B cell (primary cell): ENCODE results near the gene SMIM9. TPM values are rescaled to one million over a fixed set of nuclear protein-coding genes. Genes with fewer than 3 reads are reported as not detected.
"Not testable (repeated sequence)": the region's sequence is repeated elsewhere in the genome, so short reads cannot be mapped to it uniquely, and the experiment has no call there.

Experiments used
- ATAC-seq: fragments of 200-7000 bp; cut with Tn5 transposase; one replicate; pipeline ENCODE4 v1.10.0; 2021; ENCODE audit warnings: low read depth, mild to moderate bottlenecking, moderate number of reproducible peaks, moderate library complexity
- CTCF ChIA-PET: fragments of 350-600 bp; sonication (Branson Sonifier 250); formaldehyde crosslinking; loops from one replicate; lab custom pipeline; 2021; ENCODE audit warnings: antibody characterized with exemption, inconsistent platforms; lab: Charles Lee
- POLR2A ChIA-PET: fragments of 350-600 bp; sonication (Branson Sonifier 250); formaldehyde crosslinking; loops from one replicate; lab custom pipeline; 2021; ENCODE audit warnings: antibody characterized with exemption; lab: Charles Lee
- DNase-seq: peaks from one replicate; pipeline ENCODE4 v3.0.0; 2013
- H2AFZ ChIP-seq: 2 replicates; pipeline ENCODE4 v1.6.1; 2012; ENCODE audit warnings: mild to moderate bottlenecking, low read depth, low read length; ENCODE audit not compliant: insufficient read depth, poor library complexity, severe bottlenecking
- H3K27ac ChIP-seq, 2 donors: 1 replicate in 1 of 2; 2 replicates in 1 of 2; pipeline ENCODE4 v1.5.1; 2012 to 2013; ENCODE audit warnings: low read length in 2 of 2, mild to moderate bottlenecking in 2 of 2, moderate library complexity in 1 of 2
- H3K27me3 ChIP-seq, 4 experiments: fragments of 200-600 bp in 1 of 4; sonication (generic) in 1 of 4; replicated peaks in 1 of 4; 1 replicate in 2 of 4; 2 replicates in 2 of 4; pipeline versions ENCODE4 v1.6.1 to v1.7.0; 2013 to 2016; ENCODE audit warnings: low read length in 3 of 4, mild to moderate bottlenecking in 2 of 4, mixed read lengths in 1 of 4, moderate library complexity in 1 of 4; ENCODE audit not compliant: insufficient read depth in 4 of 4, control insufficient read depth in 3 of 4; ENCODE audit errors: control extremely low read depth in 1 of 4
- H3K36me3 ChIP-seq, 2 experiments: replicated peaks in 1 of 2; 1 replicate in 1 of 2; 2 replicates in 1 of 2; pipeline versions ENCODE4 v1.6.1 to v1.7.1; 2013; ENCODE audit warnings: low read length in 1 of 2; ENCODE audit not compliant: insufficient read depth in 2 of 2, control insufficient read depth in 1 of 2; ENCODE audit errors: control extremely low read depth in 1 of 2, extremely low read depth in 1 of 2
- H3K4me1 ChIP-seq, 2 donors: fragments of 200-600 bp in 1 of 2; sonication (generic) in 1 of 2; 1 replicate in 1 of 2; 2 replicates in 1 of 2; pipeline versions ENCODE4 v1.5.1 to v1.6.1; 2013 to 2017; ENCODE audit warnings: low read length in 2 of 2; ENCODE audit not compliant: control insufficient read depth in 2 of 2, insufficient read depth in 2 of 2
- H3K4me2 ChIP-seq: replicated peaks from 2 replicates; pipeline ENCODE3; 2012; ENCODE audit warnings: mild to moderate bottlenecking, low read depth, low read length; ENCODE audit not compliant: poor library complexity, severe bottlenecking
- H3K4me3 ChIP-seq, 5 experiments: fragments of 200-600 bp in 1 of 5; sonication (generic) in 1 of 5; 1 replicate in 3 of 5; 2 replicates in 2 of 5; pipeline versions ENCODE4 v1.5.1 to v1.7.0; 2011 to 2016; ENCODE audit warnings: low read length in 4 of 5, mild to moderate bottlenecking in 4 of 5, low read depth in 2 of 5, control low read depth in 1 of 5, moderate library complexity in 1 of 5; ENCODE audit not compliant: insufficient read depth in 1 of 5; ENCODE audit errors: control extremely low read depth in 1 of 5, extremely low read depth in 1 of 5
- H3K79me2 ChIP-seq: fragments of 200-600 bp; sonication (generic); one replicate; pipeline ENCODE4 v1.6.0; 2016; ENCODE audit warnings: low read length; ENCODE audit not compliant: control insufficient read depth, insufficient read depth
- H3K9ac ChIP-seq: fragments of 200-600 bp; sonication (generic); 2 replicates; pipeline ENCODE4 v1.6.1; 2017; ENCODE audit warnings: mild to moderate bottlenecking, low read length, moderate library complexity
- H3K9me3 ChIP-seq, 3 donors: one replicate each; pipeline versions ENCODE4 v1.6.1 to v1.7.1; 2013; ENCODE audit warnings: low read length in 2 of 3; ENCODE audit not compliant: control insufficient read depth in 2 of 3, insufficient read depth in 1 of 3; ENCODE audit errors: control extremely low read depth in 1 of 3
- H4K20me1 ChIP-seq: 2 replicates; pipeline ENCODE4 v1.6.0; 2012; ENCODE audit warnings: mild to moderate bottlenecking, low read length; ENCODE audit not compliant: insufficient read depth, control insufficient read depth, poor library complexity, severe bottlenecking
- H3K27ac Mint-ChIP-seq: one replicate; pipeline ENCODE4 v1.8.0; 2021; ENCODE audit warnings: mixed read lengths
- H3K27me3 Mint-ChIP-seq: one replicate; pipeline ENCODE4 v1.8.0; 2021; ENCODE audit warnings: mixed read lengths
- H3K4me1 Mint-ChIP-seq: one replicate; pipeline ENCODE4 v1.8.0; 2021; ENCODE audit warnings: mixed read lengths
- H3K4me3 Mint-ChIP-seq: one replicate; pipeline ENCODE4 v1.8.0; 2021; ENCODE audit warnings: mixed read lengths
- H3K9me3 Mint-ChIP-seq: one replicate; pipeline ENCODE4 v1.8.0; 2022; ENCODE audit warnings: mixed read lengths; ENCODE audit not compliant: insufficient read depth
- EZH2 ChIP-seq: IDR thresholded peaks from 2 replicates; pipeline ENCODE4 v1.6.1; 2012; ENCODE audit warnings: borderline replicate concordance, low read depth, mild to moderate bottlenecking, moderate library complexity, low read length; ENCODE audit not compliant: insufficient read depth, poor library complexity, severe bottlenecking
- WGBS: methylation state at CpG from one replicate; pipeline ENCODE4 v1.1.5; 2013; ENCODE audit warnings: missing lambda C conversion rate; ENCODE audit not compliant: insufficient coverage; 5-methylcytosine and 5-hydroxymethylcytosine counted together
- intact Hi-C: fragments of 100-400 bp; cut with micrococcal nuclease; formaldehyde crosslinking; loops from one replicate; pipeline ENCODE4 v1.10.0; 2022
- polyA minus RNA-seq: library from RNA; depleted of rRNA, polyadenylated mRNA; stranded (reverse); fragments of >200 nt; gene quantifications from 2 replicates; pipeline ENCODE4 v1.2.3, GENCODE V29; 2012
- polyA plus RNA-seq: library from polyadenylated mRNA; depleted of rRNA; stranded (reverse); fragments of >200 nt; gene quantifications from 2 replicates; pipeline ENCODE4 v1.2.3, GENCODE V29; 2012
- total RNA-seq, 2 donors: library from RNA; stranded (reverse); fragments of 120-200 nt in 1 of 2; gene quantifications; 1 replicate in 1 of 2; 2 replicates in 1 of 2; pipeline versions ENCODE4 v1.2.3 to v1.2.4, GENCODE V29; 2013 to 2022
- TF ChIP-seq, protein P1 (sequence below): fragments of 200-600 bp; IDR thresholded peaks from one replicate; pipeline ENCODE4 v1.8.0; 2022; ENCODE audit warnings: antibody characterized with exemption, mild to moderate bottlenecking

SMIM9 gene
- total RNA-seq, result not detected in 2 replicates
- not detected for total RNA-seq (2013)
- polyA plus RNA-seq, result not detected in 2 replicates
- not detected in 2 replicates for polyA minus RNA-seq

GRCh38 chrX:154834562-154834961, at the start of gene SMIM9:
TSS of gene SMIM9 (minus strand) at chrX:154834662. CDS start at chrX:154830856, 3,806 bp downstream.
- DNase-seq (no peak), ATAC-seq (no peak)
- WGBS, result no CpG with 5 or more reads among the region's 3 CpGs
- intact Hi-C loops, result no loop called here
- no peak within 1 kb of the TSS for H3K27ac Mint-ChIP-seq
- Histone ChIP-seq H3K36me3 (no peaks in the 10 kb centered on the region), H3K4me3 (no peak within 1 kb of the TSS), H3K27me3 (no peaks in the 10 kb centered on the region), H3K9ac (no peak within 1 kb of the TSS), H3K9me3 (no peaks in the 10 kb centered on the region), H3K4me1 (peaks cover 0 to under 1% of the 10 kb centered on the region in 2 donors), H4K20me1 (no peaks in the 10 kb centered on the region), H2AFZ (no peak within 1 kb of the TSS), H3K4me2 (no peak within 1 kb of the TSS), H3K27ac (no peak within 1 kb of the TSS), H3K79me2 (no peaks in the 10 kb centered on the region)
- H3K27me3 Mint-ChIP-seq, result no peaks in the 10 kb centered on the region
- POLR2A ChIA-PET, result no interaction called here
- H3K9me3 Mint-ChIP-seq, result no peaks in the 10 kb centered on the region
- CTCF ChIA-PET, result interaction anchor here (0.9 kb wide), 1 partner anchor 17 kb away, joined by 4 read pairs; no protein-coding TSS in a partner anchor
- H3K4me3 Mint-ChIP-seq, result no peak within 1 kb of the TSS
- H3K4me1 Mint-ChIP-seq, result peaks cover 5% of the 10 kb centered on the region
- no peak for TF ChIP-seq EZH2
- TF ChIP-seq, protein P1, sequence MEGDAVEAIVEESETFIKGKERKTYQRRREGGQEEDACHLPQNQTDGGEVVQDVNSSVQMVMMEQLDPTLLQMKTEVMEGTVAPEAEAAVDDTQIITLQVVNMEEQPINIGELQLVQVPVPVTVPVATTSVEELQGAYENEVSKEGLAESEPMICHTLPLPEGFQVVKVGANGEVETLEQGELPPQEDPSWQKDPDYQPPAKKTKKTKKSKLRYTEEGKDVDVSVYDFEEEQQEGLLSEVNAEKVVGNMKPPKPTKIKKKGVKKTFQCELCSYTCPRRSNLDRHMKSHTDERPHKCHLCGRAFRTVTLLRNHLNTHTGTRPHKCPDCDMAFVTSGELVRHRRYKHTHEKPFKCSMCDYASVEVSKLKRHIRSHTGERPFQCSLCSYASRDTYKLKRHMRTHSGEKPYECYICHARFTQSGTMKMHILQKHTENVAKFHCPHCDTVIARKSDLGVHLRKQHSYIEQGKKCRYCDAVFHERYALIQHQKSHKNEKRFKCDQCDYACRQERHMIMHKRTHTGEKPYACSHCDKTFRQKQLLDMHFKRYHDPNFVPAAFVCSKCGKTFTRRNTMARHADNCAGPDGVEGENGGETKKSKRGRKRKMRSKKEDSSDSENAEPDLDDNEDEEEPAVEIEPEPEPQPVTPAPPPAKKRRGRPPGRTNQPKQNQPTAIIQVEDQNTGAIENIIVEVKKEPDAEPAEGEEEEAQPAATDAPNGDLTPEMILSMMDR, result no peak

- H3K27me3 ChIP-seq, H3K4me2 ChIP-seq, H4K20me1 ChIP-seq, H3K36me3 ChIP-seq, H3K27ac Mint-ChIP-seq, H3K4me1 Mint-ChIP-seq, H3K79me2 ChIP-seq, H3K4me3 Mint-ChIP-seq, H3K4me1 ChIP-seq, H2AFZ ChIP-seq, CTCF ChIA-PET, H3K27me3 Mint-ChIP-seq, H3K9ac ChIP-seq, DNase-seq, H3K27ac ChIP-seq, intact Hi-C loops, POLR2A ChIA-PET, H3K9me3 ChIP-seq, H3K4me3 ChIP-seq, ATAC-seq, H3K9me3 Mint-ChIP-seq: not testable (repeated sequence)
- no CpG with 5 or more reads among the region's 8 CpGs for WGBS
These were observed 49.6 kb upstream of the SMIM9 start for GRCh38 chrX:154884069-154884468.
